Fibroblast of mammary gland (primary cell): Measurements from ENCODE around the gene FIBCD1.

Source experiments
- DNase-seq: peaks from one replicate; pipeline ENCODE4 v3.0.0-alpha.2; 2010; ENCODE audit warnings: low read depth
- H3K4me3 ChIP-seq: 2 replicates; pipeline ENCODE4 v1.5.1; 2011; ENCODE audit warnings: low read depth, mild to moderate bottlenecking, low read length, moderate library complexity; ENCODE audit not compliant: control insufficient read depth
- TF ChIP-seq, protein P1 (sequence below): conservative IDR thresholded peaks from 2 replicates; pipeline ENCODE4 v1.5.1; 2011; ENCODE audit warnings: low read depth, low read length, inconsistent platforms; ENCODE audit not compliant: control insufficient read depth, insufficient read depth

FIBCD1 gene

GRCh38 chr9:130890870-130891687, 48.0 kb downstream of the FIBCD1 start:
- DNase-seq, result no peak
- TF ChIP-seq, protein P1, sequence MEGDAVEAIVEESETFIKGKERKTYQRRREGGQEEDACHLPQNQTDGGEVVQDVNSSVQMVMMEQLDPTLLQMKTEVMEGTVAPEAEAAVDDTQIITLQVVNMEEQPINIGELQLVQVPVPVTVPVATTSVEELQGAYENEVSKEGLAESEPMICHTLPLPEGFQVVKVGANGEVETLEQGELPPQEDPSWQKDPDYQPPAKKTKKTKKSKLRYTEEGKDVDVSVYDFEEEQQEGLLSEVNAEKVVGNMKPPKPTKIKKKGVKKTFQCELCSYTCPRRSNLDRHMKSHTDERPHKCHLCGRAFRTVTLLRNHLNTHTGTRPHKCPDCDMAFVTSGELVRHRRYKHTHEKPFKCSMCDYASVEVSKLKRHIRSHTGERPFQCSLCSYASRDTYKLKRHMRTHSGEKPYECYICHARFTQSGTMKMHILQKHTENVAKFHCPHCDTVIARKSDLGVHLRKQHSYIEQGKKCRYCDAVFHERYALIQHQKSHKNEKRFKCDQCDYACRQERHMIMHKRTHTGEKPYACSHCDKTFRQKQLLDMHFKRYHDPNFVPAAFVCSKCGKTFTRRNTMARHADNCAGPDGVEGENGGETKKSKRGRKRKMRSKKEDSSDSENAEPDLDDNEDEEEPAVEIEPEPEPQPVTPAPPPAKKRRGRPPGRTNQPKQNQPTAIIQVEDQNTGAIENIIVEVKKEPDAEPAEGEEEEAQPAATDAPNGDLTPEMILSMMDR, result no peak
- no peak overlapping the region for H3K4me3 ChIP-seq

DNA sequence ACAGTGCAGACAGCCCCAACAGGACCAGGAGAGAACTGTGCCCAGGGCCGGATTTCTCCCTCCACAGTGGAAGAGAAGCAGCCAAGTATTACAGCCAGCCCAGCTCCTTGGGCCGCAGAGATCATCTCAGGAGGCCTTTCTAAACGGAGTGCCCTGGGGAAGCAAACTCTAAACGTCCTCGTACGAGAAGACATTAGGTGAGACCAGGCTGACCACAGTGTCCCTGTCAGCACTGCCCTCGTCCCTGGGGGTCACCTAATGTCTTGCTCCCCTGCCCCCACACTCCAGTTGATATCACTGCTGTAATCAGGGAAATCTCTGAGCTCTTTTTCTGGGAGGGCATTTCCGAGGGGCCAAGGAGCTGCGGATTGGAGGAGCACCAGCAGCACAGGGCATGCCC, 48.9 kb downstream of the FIBCD1 start:
- TF ChIP-seq, protein P1, result no peak
- no peak overlapping the region for H3K4me3 ChIP-seq
- no peak for DNase-seq

DNA sequence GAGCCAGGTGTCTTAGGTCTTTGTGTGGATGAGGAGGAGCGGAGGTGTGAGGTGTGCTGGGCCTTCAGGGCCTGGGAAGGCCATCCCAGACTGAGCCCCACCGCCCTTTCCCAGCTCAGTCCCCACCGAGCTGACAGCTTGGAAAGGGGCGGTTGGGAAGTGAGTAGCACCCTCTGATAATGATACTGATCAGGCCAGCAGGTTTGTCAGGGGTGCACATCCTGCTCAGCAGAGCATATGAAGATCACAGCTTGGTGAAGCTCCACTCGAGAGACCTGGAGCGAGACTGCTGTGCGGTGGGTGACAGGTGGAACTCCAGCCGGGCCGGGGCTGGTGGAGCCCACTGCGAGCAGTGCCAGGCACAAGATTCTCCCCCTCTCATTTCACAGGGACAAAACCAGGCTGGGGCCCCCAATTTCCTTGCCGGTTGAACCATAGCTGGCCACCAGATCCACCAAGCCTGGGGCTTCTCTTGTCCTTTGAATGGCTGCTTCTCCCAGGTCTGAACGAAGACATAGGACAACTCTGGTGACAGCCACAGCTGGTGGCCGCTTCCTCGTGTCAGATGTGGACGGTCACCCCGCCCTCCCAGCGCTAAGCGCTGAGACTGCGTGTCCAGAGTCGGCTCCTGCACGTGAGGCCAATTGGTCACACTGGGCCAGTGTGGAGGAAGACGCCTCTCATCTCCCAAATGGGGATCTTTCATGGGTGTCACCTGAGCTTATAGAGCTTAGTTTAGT, 50.7 kb downstream of the FIBCD1 start:
- TF ChIP-seq, protein P1, result no peak
- DNase-seq, result no peak
- H3K4me3 ChIP-seq, result no peak overlapping the region

GRCh38 chr9:130887494-130888144, 51.4 kb downstream of the FIBCD1 start:
- H3K4me3 ChIP-seq, result no peak overlapping the region
- DNase-seq, result no peak
- TF ChIP-seq, protein P1, result no peak

GRCh38 chr9:130886981-130887380, 52.1 kb downstream of the FIBCD1 start:
- no peak for DNase-seq
- no peak overlapping the region for H3K4me3 ChIP-seq
- TF ChIP-seq, protein P1, result no peak

- no peak for DNase-seq
- TF ChIP-seq, protein P1, result no peak
- no peak overlapping the region for H3K4me3 ChIP-seq
Measured at GRCh38 chr9:130885484-130886375, 53.3 kb downstream of the FIBCD1 start.
